ENCODE measurements around the gene MCTP2.

The MCTP2 gene
- 10.7 reads per million, percentile 33 among the genes with 10 or more reads in this experiment for total RNA-seq

GRCh38 chr15:94230883-94231722, at the start of gene MCTP2:
TSS of gene MCTP2 (plus strand) at chr15:94231561. CDS start at chr15:94298266, 66,705 bp downstream.
- DNase-seq = peak; percentile 67

GRCh38 chr15:94182883-94183282, 48.5 kb upstream of the MCTP2 start:
- no peak for DNase-seq

GRCh38 chr15:94185547-94186236, 45.7 kb upstream of the MCTP2 start:
- DNase-seq = no peak

GRCh38 chr15:94186770-94187331, 44.5 kb upstream of the MCTP2 start:
- no peak for DNase-seq

GRCh38 chr15:94193906-94194305, 37.5 kb upstream of the MCTP2 start:
- no peak for DNase-seq

- no peak for DNase-seq
These were observed 34.8 kb upstream of the MCTP2 start for GRCh38 chr15:94196531-94196930.

GRCh38 chr15:94198633-94199032, 32.7 kb upstream of the MCTP2 start:
- no peak for DNase-seq

- DNase-seq = no peak
These were observed 31.6 kb upstream of the MCTP2 start for GRCh38 chr15:94199725-94200124.

- DNase-seq = no peak
These were observed 28.1 kb upstream of the MCTP2 start for GRCh38 chr15:94203306-94203705.

- DNase-seq = no peak
These were observed 26.0 kb upstream of the MCTP2 start for GRCh38 chr15:94205366-94205765.

GRCh38 chr15:94206463-94207167, 24.7 kb upstream of the MCTP2 start:
- no peak for DNase-seq

GRCh38 chr15:94212291-94212690, 19.1 kb upstream of the MCTP2 start:
- no peak for DNase-seq

GRCh38 chr15:94225616-94226015, 5.7 kb upstream of the MCTP2 start:
- no peak for DNase-seq

GRCh38 chr15:94228611-94229010, 2.8 kb upstream of the MCTP2 start:
- DNase-seq = no peak

GRCh38 chr15:94229591-94230369, 1.6 kb upstream of the MCTP2 start:
- peak; percentile 10 for DNase-seq

- no peak for DNase-seq
These were observed 904 bp upstream of the MCTP2 start for GRCh38 chr15:94230431-94230882.

- DNase-seq = no peak
These were observed 535 bp downstream of the MCTP2 start for GRCh38 chr15:94231723-94232468.

GRCh38 chr15:94233441-94233840, 2.1 kb downstream of the MCTP2 start:
- DNase-seq = no peak

GRCh38 chr15:94234300-94234699, 2.9 kb downstream of the MCTP2 start:
- DNase-seq = no peak

GRCh38 chr15:94235041-94235440, 3.7 kb downstream of the MCTP2 start:
- DNase-seq = no peak

- DNase-seq = no peak
These were observed 4.3 kb downstream of the MCTP2 start for GRCh38 chr15:94235646-94236045.
